Smooth muscle cell (in vitro differentiated cells): Measurements from ENCODE around the gene SWAP70. TPM values are rescaled to one million over a fixed set of nuclear protein-coding genes. Genes with fewer than 3 reads are reported as not detected.
A peak's percentile ranks its signal among the peaks of the same experiment; 100 is the strongest.

ENCODE experiments used
- DNase-seq: peaks from one replicate; lab custom pipeline; 2025; ENCODE audit not compliant: unreplicated experiment; lab: John Stamatoyannopoulos, UW
- H2AFZ ChIP-seq: fragments of 200-600 bp; sonication (generic); 2 replicates; pipeline ENCODE4 v1.6.0; 2016; ENCODE audit warnings: antibody characterized with exemption, low read depth, mild to moderate bottlenecking
- H3F3A ChIP-seq: fragments of 200-600 bp; sonication (generic); 2 replicates; pipeline ENCODE4 v1.6.0; 2017; ENCODE audit warnings: antibody characterized with exemption, low read depth
- H3K27ac ChIP-seq: fragments of 200-600 bp; sonication (generic); 2 replicates; pipeline ENCODE4 v1.5.1; 2016; ENCODE audit warnings: low read depth, mild to moderate bottlenecking
- H3K27me3 ChIP-seq: fragments of 200-600 bp; sonication (generic); 2 replicates; pipeline ENCODE4 v1.6.1; 2016; ENCODE audit warnings: low read depth, mild to moderate bottlenecking
- H3K36me3 ChIP-seq: fragments of 200-600 bp; sonication (generic); 2 replicates; pipeline ENCODE4 v1.5.1; 2016; ENCODE audit warnings: low read depth
- H3K4me1 ChIP-seq: fragments of 200-600 bp; sonication (generic); 2 replicates; pipeline ENCODE4 v1.5.1; 2016; ENCODE audit warnings: low read depth
- H3K4me2 ChIP-seq: fragments of 200-600 bp; sonication (generic); 2 replicates; pipeline ENCODE4 v1.6.0; 2016; ENCODE audit warnings: mild to moderate bottlenecking
- H3K4me3 ChIP-seq: fragments of 200-600 bp; sonication (generic); 2 replicates; pipeline ENCODE4 v1.5.1; 2016; ENCODE audit warnings: mild to moderate bottlenecking
- H3K79me2 ChIP-seq: fragments of 200-600 bp; sonication (generic); 2 replicates; pipeline ENCODE4 v1.6.0; 2016; ENCODE audit warnings: low read depth, mild to moderate bottlenecking
- H3K9ac ChIP-seq: fragments of 200-600 bp; sonication (generic); 2 replicates; pipeline ENCODE4 v1.6.0; 2016; ENCODE audit warnings: low read depth
- H3K9me3 ChIP-seq: fragments of 200-600 bp; sonication (generic); replicated peaks from 2 replicates; pipeline ENCODE4 v1.5.1; 2016; ENCODE audit warnings: low read depth
- H4K20me1 ChIP-seq: fragments of 200-600 bp; sonication (generic); 2 replicates; pipeline ENCODE4 v1.6.0; 2016; ENCODE audit warnings: low read depth
- CTCF ChIP-seq: fragments of 200-600 bp; sonication (generic); IDR thresholded peaks from 2 replicates; pipeline ENCODE4 v1.5.1; 2017; ENCODE audit warnings: borderline replicate concordance, mild to moderate bottlenecking, antibody characterized with exemption; ENCODE audit not compliant: insufficient read depth, poor library complexity, severe bottlenecking
- WGBS: methylation state at CpG from one replicate; pipeline ENCODE4 v1.1.7; 2016; ENCODE audit warnings: low lambda C conversion rate; 5-methylcytosine and 5-hydroxymethylcytosine counted together
- polyA plus RNA-seq: library from polyadenylated mRNA; unstranded; fragments of >200 nt; fragmentation: Nextera tagmentation; extraction: Ambion mirVana; gene quantifications from 2 replicates; pipeline ENCODE4 v1.2.1, GENCODE V29; 2016
- total RNA-seq: library from RNA; depleted of rRNA; stranded (reverse); fragments of >200 nt; gene quantifications from 2 replicates; pipeline ENCODE4 v1.2.3, GENCODE V29; 2014

The SWAP70 gene
- total and polyA plus RNA-seq, 2 experiments from 2014 or later: 15.4 to 17.8 TPM

- H3K4me2 ChIP-seq: peak overlapping the region; percentile 4
- H3K9ac ChIP-seq: no peak overlapping the region
- H3K79me2 ChIP-seq: no peaks in the 10 kb centered on the region
- TF ChIP-seq CTCF: no peak
- peaks cover 9% of the 10 kb centered on the region for H3K36me3 ChIP-seq
- no peak overlapping the region for H3K4me3 ChIP-seq
- H3F3A ChIP-seq: peaks cover 14% of the 10 kb centered on the region
- H3K27ac ChIP-seq: peak overlapping the region; percentile 49
- WGBS: 60% methylated on average over 2 of the region's 2 CpGs
- no peak for DNase-seq
- H2AFZ ChIP-seq: no peak overlapping the region
- H4K20me1 ChIP-seq: no peaks in the 10 kb centered on the region
- H3K9me3 ChIP-seq: no peaks in the 10 kb centered on the region
- no peaks in the 10 kb centered on the region for H3K4me1 ChIP-seq
- no peaks in the 10 kb centered on the region for H3K27me3 ChIP-seq
Observed at GRCh38 chr11:9783986-9784385, 120.1 kb downstream of the SWAP70 start.

- H3F3A ChIP-seq: peaks cover 14% of the 10 kb centered on the region
- no peak for DNase-seq
- H3K4me3 ChIP-seq: no peak overlapping the region
- H3K27me3 ChIP-seq: no peaks in the 10 kb centered on the region
- peak overlapping the region; percentile 49 for H3K27ac ChIP-seq
- 73% methylated on average over 6 of the region's 6 CpGs for WGBS
- peaks cover 3% of the 10 kb centered on the region for H3K36me3 ChIP-seq
- no peaks in the 10 kb centered on the region for H3K4me1 ChIP-seq
- H2AFZ ChIP-seq: no peak overlapping the region
- no peaks in the 10 kb centered on the region for H3K79me2 ChIP-seq
- H3K9me3 ChIP-seq: no peaks in the 10 kb centered on the region
- peak overlapping the region; percentile 4 for H3K4me2 ChIP-seq
- no peaks in the 10 kb centered on the region for H4K20me1 ChIP-seq
- no peak overlapping the region for H3K9ac ChIP-seq
- TF ChIP-seq CTCF: no peak
Observed at GRCh38 chr11:9784602-9785315, 120.9 kb downstream of the SWAP70 start.

GRCh38 chr11:9787260-9787659 is 123.4 kb downstream of the SWAP70 start:
- no peak overlapping the region for H3K4me3 ChIP-seq
- no peaks in the 10 kb centered on the region for H3K27me3 ChIP-seq
- H3K9me3 ChIP-seq: no peaks in the 10 kb centered on the region
- no peaks in the 10 kb centered on the region for H4K20me1 ChIP-seq
- no peak overlapping the region for H2AFZ ChIP-seq
- H3K4me2 ChIP-seq: no peak overlapping the region
- peaks cover 14% of the 10 kb centered on the region for H3F3A ChIP-seq
- TF ChIP-seq CTCF: no peak
- DNase-seq: no peak
- no peak overlapping the region for H3K9ac ChIP-seq
- peak overlapping the region; percentile 36 for H3K27ac ChIP-seq
- WGBS: 84% methylated on average over 5 of the region's 5 CpGs
- H3K36me3 ChIP-seq: no peaks in the 10 kb centered on the region
- no peaks in the 10 kb centered on the region for H3K79me2 ChIP-seq
- H3K4me1 ChIP-seq: no peaks in the 10 kb centered on the region
